Heart right ventricle (tissue), 16 donors: ENCODE results near the gene DIP2C. TPM values are rescaled to one million over a fixed set of nuclear protein-coding genes. Genes with fewer than 3 reads are reported as not detected.

Experiments used
- ATAC-seq, 8 donors: fragments of 200-7000 bp; cut with Tn5 transposase; one replicate each; pipeline ENCODE4 v1.9.1; 2020; ENCODE audit warnings: mild to moderate bottlenecking in 8 of 8, moderate library complexity in 8 of 8, moderate number of reproducible peaks in 1 of 8
- DNase-seq, 2 donors: peaks; one replicate each; pipeline ENCODE4 v3.0.0-alpha.2; 2020
- H3K27ac ChIP-seq, 10 donors: fragments of 200-600 bp; sonication (generic) in 2 of 10; one replicate each; pipeline versions ENCODE4 v1.5.0 to v1.8.0; 2020 to 2022; ENCODE audit warnings: mild to moderate bottlenecking in 3 of 10
- H3K27me3 ChIP-seq, 7 donors: fragments of 200-600 bp; one replicate each; pipeline ENCODE4 v1.8.0; 2021 to 2022; ENCODE audit warnings: mild to moderate bottlenecking in 2 of 7
- H3K36me3 ChIP-seq, 9 donors: fragments of 200-600 bp; sonication (generic) in 1 of 9; one replicate each; pipeline versions ENCODE4 v1.5.0 to v1.8.0; 2020 to 2022; ENCODE audit warnings: mild to moderate bottlenecking in 2 of 9
- H3K4me1 ChIP-seq, 9 donors: fragments of 200-600 bp; sonication (generic) in 1 of 9; one replicate each; pipeline versions ENCODE4 v1.5.0 to v1.8.0; 2020 to 2022; ENCODE audit warnings: mild to moderate bottlenecking in 4 of 9
- H3K4me3 ChIP-seq, 10 donors: fragments of 200-600 bp; sonication (generic) in 2 of 10; one replicate each; pipeline versions ENCODE4 v1.5.0 to v1.8.0; 2020 to 2022; ENCODE audit warnings: mild to moderate bottlenecking in 7 of 10, moderate library complexity in 2 of 10
- H3K9me3 ChIP-seq, 11 donors: fragments of 200-600 bp in 10 of 11; sonication (generic) in 2 of 11; one replicate each; pipeline versions ENCODE4 v1.5.0 to v1.8.0; 2013 to 2022; ENCODE audit warnings: mild to moderate bottlenecking in 2 of 11, control low read depth in 1 of 11, moderate library complexity in 1 of 11
- CTCF ChIP-seq, 9 donors: fragments of 200-600 bp; sonication (generic) in 2 of 9; IDR thresholded peaks; one replicate each; pipeline versions ENCODE4 v1.5.0 to v1.8.0; 2021 to 2022; ENCODE audit warnings: antibody characterized with exemption in 9 of 9, mild to moderate bottlenecking in 5 of 9, moderate library complexity in 1 of 9
- WGBS, 2 donors: extraction: QIAGEN DNeasy Blood & Tissue Kit; methylation state at CpG; one replicate each; pipeline ENCODE4 v1.1.7; 2013; ENCODE audit warnings: inconsistent platforms in 1 of 2; 5-methylcytosine and 5-hydroxymethylcytosine counted together
- intact Hi-C, 10 donors: fragments of 100-400 bp; cut with DNase I; formaldehyde crosslinking; loops; one replicate each; pipeline versions ENCODE4 v1.11.1 to v1.14.2; 2022
- polyA plus RNA-seq, 2 donors: library from polyadenylated mRNA; stranded (reverse); fragments of 200-250 nt; gene quantifications; one replicate each; pipeline ENCODE4 v1.2.3, GENCODE V29; 2013
- total RNA-seq, 10 donors: library from RNA; stranded (reverse); fragmentation: NEBNext Ultra II Directional in 3 of 10; extraction: Animal tissue kit (Norgen Biotek cat#: 25700) in 3 of 10; gene quantifications; one replicate each; pipeline versions ENCODE4 v1.2.1 to v1.2.4, GENCODE V29; 2021 to 2023
- donor health status: Arrhythmogenic right ventricular cardiomyopathy.
- donor health status: ischemic (EF 13 %, LVEDD 7.1; RV severe dilation, severe dysfunction).
- donor health status: healthy with polysubstance abuse.
- donor health status: DM: no; HTN: yes; CAD: no.
- donor health status: DM: no; HTN: no; CAD: no.
- donor health status: ischemic (EF 25% LVEDD 6.9; RV normal size, moderate dysfunction).
- donor health status: ischemic (EF 25% LVEDD 5.7; RV mildly dilated, moderate dysfunction).
- donor health status: healthy.
- donor health status: DM: yes; HTN: yes; CAD: no.
- donor health status: Ischemic cardiomyopathy.
- donor health status: ischemic (EF 35%, LVEDD 5.7; RV mildly dilated, moderate dysfunction).
- donor health status: nonischemic (EF 11% LVEDD 7.7; RV severe dilation, severe dysfunction).
- donor health status: DM: yes; HTN: yes; CAD: no.
- donor health status: PGD.
- donor health status: ischemic (EF 29% LVEDD 5.4; RV normal size, mild dysfunction).
- donor health status: nonischemic (EF 23%, LVEDD 6.1; RV moderate dilation, normal function).

The DIP2C gene
- total and polyA plus RNA-seq, 12 donors, result 7.1 to 48.2 (median 33.7) TPM

GRCh38 chr10:251982-252582 is 437.4 kb downstream of the DIP2C start:
- 92 to 94% methylated on average over 13 of the region's 13 CpGs for WGBS, 2 donors

GRCh38 chr10:248307-248706 is 441.2 kb downstream of the DIP2C start:
- 85 to 90% methylated on average over 15 of the region's 15 CpGs for WGBS, 2 donors
- peaks cover 0 to 100% (median 38%) of the 10 kb centered on the region in 9 donors for H3K36me3 ChIP-seq
- no peak for TF ChIP-seq CTCF (IDR thresholded peaks at IDR 0.05)
- H3K9me3 ChIP-seq, result no peaks in the 10 kb centered on the region
- intact Hi-C loops, result no loop called here
- no peak overlapping the region for H3K27ac ChIP-seq
- H3K4me3 ChIP-seq, result no peak overlapping the region
- DNase-seq (no peak), ATAC-seq (no peak)
- H3K27me3 ChIP-seq, result no peaks in the 10 kb centered on the region
- H3K4me1 ChIP-seq, result no peaks in the 10 kb centered on the region

More at GRCh38 chr10:251982-252582, 437.4 kb downstream of the DIP2C start:
- Histone ChIP-seq H3K36me3 (peaks cover 0 to 95% (median 38%) of the 10 kb centered on the region in 9 donors), H3K4me1 (no peaks in the 10 kb centered on the region), H3K27ac (no peak overlapping the region), H3K27me3 (no peaks in the 10 kb centered on the region), H3K9me3 (no peaks in the 10 kb centered on the region), H3K4me3 (no peak overlapping the region)
- no peak for DNase-seq
- TF ChIP-seq CTCF (IDR thresholded peaks at IDR 0.05), result no peak
- no peak for ATAC-seq
- intact Hi-C loops, result no loop called here

- no peak overlapping the region for H3K4me3 ChIP-seq
- no peaks in the 10 kb centered on the region for H3K4me1 ChIP-seq
- intact Hi-C loops, result no loop called here
- peak overlapping the region in 2 of 10 donors; percentile 14 to 43 for H3K27ac ChIP-seq
- H3K27me3 ChIP-seq, result no peaks in the 10 kb centered on the region
- ATAC-seq (peak in 4 of 8 donors; percentile 45 to 65 (median 63)), DNase-seq (no peak)
- 81 to 84% methylated on average over 4 of the region's 4 CpGs for WGBS, 2 donors
- H3K36me3 ChIP-seq, result peaks cover 0 to 100% (median 31%) of the 10 kb centered on the region in 9 donors
- H3K9me3 ChIP-seq, result no peaks in the 10 kb centered on the region
- no peak for TF ChIP-seq CTCF (IDR thresholded peaks at IDR 0.05)
Observed at GRCh38 chr10:247480-247879, 442.0 kb downstream of the DIP2C start.

- Histone ChIP-seq H3K36me3 (peaks cover 0 to 100% (median 34%) of the 10 kb centered on the region in 9 donors), H3K27ac (no peak overlapping the region), H3K4me1 (peaks cover 0 to 5% (median 0%) of the 10 kb centered on the region in 9 donors), H3K27me3 (no peaks in the 10 kb centered on the region), H3K4me3 (no peak overlapping the region), H3K9me3 (no peaks in the 10 kb centered on the region)
- TF ChIP-seq CTCF (IDR thresholded peaks at IDR 0.05), result no peak
- intact Hi-C loops, result no loop called here
- ATAC-seq (no peak), DNase-seq (no peak)
- WGBS, 2 donors, result 95 to 97% methylated on average over 9 of the region's 9 CpGs
Observed at GRCh38 chr10:246431-246830, 443.0 kb downstream of the DIP2C start.
